Esophagus squamous epithelium (tissue), 5 donors: ENCODE data around the gene NKX2-3. TPM values are rescaled to one million over a fixed set of nuclear protein-coding genes. Genes with fewer than 3 reads are reported as not detected.

Source experiments
- DNase-seq: peaks from one replicate; lab custom pipeline; 2025; lab: John Stamatoyannopoulos, UW
- H3K27ac ChIP-seq, 4 donors: fragments of 200-600 bp; sonication (generic); one replicate each; pipeline ENCODE4 v1.5.1; 2016 to 2019; ENCODE audit warnings: mild to moderate bottlenecking in 1 of 4
- H3K27me3 ChIP-seq, 4 donors: fragments of 200-600 bp; sonication (generic); 1 replicate in 3 of 4; 2 replicates in 1 of 4; pipeline versions ENCODE4 v1.5.1 to v1.6.0; 2017 to 2021; ENCODE audit warnings: antibody characterized with exemption in 1 of 4
- H3K36me3 ChIP-seq, 3 donors: fragments of 200-600 bp; sonication (generic); one replicate each; pipeline ENCODE4 v1.5.1; 2016 to 2019
- H3K4me1 ChIP-seq, 3 donors: fragments of 200-600 bp; sonication (generic); one replicate each; pipeline ENCODE4 v1.5.1; 2017 to 2019
- H3K4me3 ChIP-seq, 4 donors: fragments of 200-600 bp; sonication (generic); 1 replicate in 3 of 4; 2 replicates in 1 of 4; pipeline ENCODE4 v1.5.1; 2016 to 2019; ENCODE audit warnings: mild to moderate bottlenecking in 2 of 4, moderate library complexity in 1 of 4
- H3K9me3 ChIP-seq, 3 donors: fragments of 200-600 bp; sonication (generic); one replicate each; pipeline ENCODE4 v1.5.1; 2016 to 2019
- CTCF ChIP-seq, 6 experiments: fragments of 450-650 bp in 4 of 6; fragments of 200-600 bp in 2 of 6; sonication (generic) in 2 of 6; IDR thresholded peaks; one replicate each; pipeline ENCODE4 v1.5.1; 2016 to 2019; ENCODE audit warnings: antibody characterized with exemption in 6 of 6, mild to moderate bottlenecking in 4 of 6, moderate library complexity in 4 of 6
- POLR2A ChIP-seq, 4 donors: fragments of 450-650 bp; IDR thresholded peaks; one replicate each; pipeline ENCODE4 v1.6.1; 2017; ENCODE audit warnings: antibody characterized with exemption in 4 of 4, mild to moderate bottlenecking in 4 of 4, moderate library complexity in 3 of 4
- WGBS, 2 donors: methylation state at CpG; one replicate each; pipeline ENCODE4 v1.1.5; 2018; 5-methylcytosine and 5-hydroxymethylcytosine counted together
- intact Hi-C: fragments of 100-400 bp; cut with DNase I; formaldehyde crosslinking; loops from one replicate; pipeline ENCODE4 v1.15.0; 2022
- total RNA-seq, 4 donors: library from RNA; depleted of rRNA; stranded (reverse); fragments of >200 nt; gene quantifications; one replicate each; pipeline ENCODE4 v1.1.0, GENCODE V29; 2016
- donor health status: DM: yes; HTN: yes; CAD: no.

The NKX2-3 gene
- total RNA-seq, 4 donors from 2014 or later: 0.19 to 0.40 TPM; not detected in 2

DNA sequence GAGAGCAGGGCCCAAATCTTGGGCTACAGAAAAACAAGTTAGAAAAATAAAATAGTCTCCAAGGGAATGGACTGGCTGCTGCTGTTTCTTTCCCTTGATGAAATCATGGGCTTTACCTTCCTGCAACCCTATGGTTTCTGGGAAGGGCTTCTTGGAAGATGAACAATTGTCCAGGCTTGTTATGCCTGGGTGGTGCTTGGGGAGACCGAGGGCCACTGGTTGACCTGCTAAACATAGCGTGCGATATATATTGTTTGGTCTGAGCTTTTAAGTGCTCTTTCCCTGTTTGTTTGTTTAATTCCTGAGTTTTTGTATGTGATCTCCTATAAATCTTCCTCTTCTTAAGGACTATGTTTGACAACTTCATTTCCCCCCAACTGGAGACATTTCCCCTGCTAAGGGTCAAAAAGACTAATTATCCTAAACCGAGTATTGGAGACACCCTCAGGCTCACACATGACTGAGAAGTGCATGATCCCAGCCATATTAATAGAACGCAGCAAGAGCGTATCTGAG is 49.6 kb downstream of the NKX2-3 start:
- DNase-seq: no peak
- WGBS, 2 donors: 49 to 63% methylated on average over 5 to 6 of the region's 6 CpGs
- intact Hi-C loops: no loop called here
- peaks cover 0 to 26% (median 0%) of the 10 kb centered on the region in 4 donors for H3K27me3 ChIP-seq
- no peaks in the 10 kb centered on the region for H3K9me3 ChIP-seq
- H3K4me1 ChIP-seq: peaks cover 0 to 9% (median 0%) of the 10 kb centered on the region in 3 donors
- no peak overlapping the region for H3K27ac ChIP-seq
- no peak overlapping the region for H3K4me3 ChIP-seq
- TF ChIP-seq CTCF (IDR thresholded peaks at IDR 0.05) (no peak), POLR2A (IDR thresholded peaks at IDR 0.05) (no peak)
- no peaks in the 10 kb centered on the region for H3K36me3 ChIP-seq

GRCh38 chr10:99583687-99584086 is 50.9 kb downstream of the NKX2-3 start:
- H3K27me3 ChIP-seq: peaks cover 0 to 26% (median 0%) of the 10 kb centered on the region in 4 donors
- no peaks in the 10 kb centered on the region for H3K36me3 ChIP-seq
- TF ChIP-seq POLR2A (IDR thresholded peaks at IDR 0.05) (no peak), CTCF (IDR thresholded peaks at IDR 0.05) (no peak)
- peaks cover 0 to 9% (median 0%) of the 10 kb centered on the region in 3 donors for H3K4me1 ChIP-seq
- WGBS, 2 donors: 38 to 47% methylated on average over 8 of the region's 8 CpGs
- intact Hi-C loops: no loop called here
- no peaks in the 10 kb centered on the region for H3K9me3 ChIP-seq
- DNase-seq: no peak
- H3K27ac ChIP-seq: no peak overlapping the region
- H3K4me3 ChIP-seq: no peak overlapping the region

Other genes with a start within 250 kb of the NKX2-3 start
- 1 to 10 TPM; 1.8 to 2.7 (median 2.1) TPM for gene CNNM1, start 203.6 kb upstream of the NKX2-3 start, total RNA-seq
- gene GOT1, start 102.3 kb upstream of the NKX2-3 start, total RNA-seq: 10 to 100 TPM; 45.8 to 65.1 (median 51.0) TPM
- 10 to 100 TPM; 13.8 to 38.0 (median 31.6) TPM for gene SLC25A28, start 87.5 kb downstream of the NKX2-3 start, total RNA-seq
- gene ENTPD7, start 126.6 kb downstream of the NKX2-3 start, total RNA-seq: 10 to 100 TPM in 3 of 4 donors, 1 to 10 TPM in 1; 9.0 to 31.7 (median 16.5) TPM
- 10 to 100 TPM; 17.2 to 38.4 (median 18.1) TPM for gene COX15, start 199.2 kb downstream of the NKX2-3 start, total RNA-seq
- 10 to 100 TPM in 3 of 4 donors, 1 to 10 TPM in 1; 6.7 to 29.0 (median 18.9) TPM for gene CUTC, start 199.3 kb downstream of the NKX2-3 start, total RNA-seq
- gene ABCC2, start 249.7 kb downstream of the NKX2-3 start, total RNA-seq: 1 to 10 TPM in 2 of 4 donors, under 1 TPM in 2; 0.61 to 2.2 (median 1.1) TPM